K562 (cell line): ENCODE data around the gene KRTAP4-16. TPM values are rescaled to one million over a fixed set of nuclear protein-coding genes. Genes with fewer than 3 reads are reported as not detected.

Experiments used
- ATAC-seq: fragments of 200-7000 bp; cut with Tn5 transposase; 3 replicates; pipeline ENCODE4 v1.9.1; 2020; ENCODE audit warnings: moderate library complexity
- BruUV-seq: library from RNA; stranded (reverse); fragments of 400-500 nt; replicated peaks from 2 replicates; lab custom pipeline; 2021; lab: Mats Ljungman, UMichigan
- CTCF ChIA-PET: fragments of 300-600 bp; formaldehyde crosslinking; extraction: SDS; loops from one replicate; lab custom pipeline; 2021; ENCODE audit warnings: low intra/inter-chr PET ratio; lab: Yijun Ruan, JAX
- POLR2A ChIA-PET: fragments of 300-600, 350-650 bp; sonication (Branson Sonifier 250); formaldehyde crosslinking; extraction: SDS; loops from one replicate; lab custom pipeline; 2021; ENCODE audit warnings: antibody characterized with exemption, inconsistent platforms; lab: Yijun Ruan, JAX
- DNase-seq, 4 experiments: peaks; one replicate each; pipeline versions ENCODE4 v3.0.0 to v3.0.0-alpha.2; 2011 to 2018; ENCODE audit warnings: low spot score in 3 of 4, mixed read lengths in 3 of 4; ENCODE audit errors: extremely low read depth in 1 of 4
- FAIRE-seq: peaks from 2 replicates; lab custom pipeline; 2011; peaks lifted over from hg19 to GRCh38; lab: Jason Lieb, UNC
- H2AFZ ChIP-seq: 2 replicates; pipeline ENCODE4 v1.6.0; 2011; ENCODE audit warnings: low read depth, low read length, control low read depth, inconsistent platforms
- H3K27ac ChIP-seq: fragments of 200-600 bp; 3 replicates; pipeline ENCODE4 v1.8.0; 2011; ENCODE audit warnings: low read depth, mild to moderate bottlenecking, control low read depth, inconsistent platforms, low read length, moderate library complexity, mixed read lengths; ENCODE audit errors: extremely low read depth
- H3K27me3 ChIP-seq, 2 experiments: fragments of 300-600 bp in 1 of 2; 2 replicates in 1 of 2; 3 replicates in 1 of 2; pipeline versions ENCODE4 v1.6.0 to v1.8.0; 2011; ENCODE audit warnings: inconsistent platforms in 2 of 2, low read length in 2 of 2, mild to moderate bottlenecking in 1 of 2, mixed read lengths in 1 of 2, moderate library complexity in 1 of 2; ENCODE audit not compliant: control insufficient read depth in 2 of 2, insufficient read depth in 2 of 2
- H3K36me3 ChIP-seq: fragments of 300-600 bp; 3 replicates; pipeline ENCODE4 v1.8.0; 2011; ENCODE audit warnings: mild to moderate bottlenecking, low read length, inconsistent platforms; ENCODE audit not compliant: control insufficient read depth, insufficient read depth
- H3K4me1 ChIP-seq, 2 experiments: fragments of 200-600 bp in 1 of 2; replicated peaks in 1 of 2; 2 replicates in 1 of 2; 3 replicates in 1 of 2; pipeline versions ENCODE4 v1.5.1 to v1.8.0; 2011; ENCODE audit warnings: inconsistent platforms in 2 of 2, low read length in 2 of 2, mild to moderate bottlenecking in 1 of 2, mixed read lengths in 1 of 2, moderate library complexity in 1 of 2; ENCODE audit not compliant: control insufficient read depth in 2 of 2, insufficient read depth in 2 of 2
- H3K4me2 ChIP-seq: 2 replicates; pipeline ENCODE4 v1.6.1; 2011; ENCODE audit warnings: low read length, control low read depth, inconsistent platforms, mixed read lengths; ENCODE audit not compliant: insufficient read depth
- H3K4me3 ChIP-seq: fragments of 200-600 bp; sonication (generic), shearing (Covaris generic); 2 replicates; pipeline ENCODE4 v1.5.1; 2016; ENCODE audit warnings: control low read depth, inconsistent platforms
- H3K79me2 ChIP-seq: fragments of 200-600 bp; 3 replicates; pipeline ENCODE4 v1.8.0; 2011; ENCODE audit warnings: low read length, inconsistent platforms; ENCODE audit not compliant: control insufficient read depth, insufficient read depth
- H3K9ac ChIP-seq, 2 experiments: 2 replicates each; pipeline versions ENCODE4 v1.6.0 to v1.6.1; 2011; ENCODE audit warnings: low read depth in 2 of 2, low read length in 2 of 2, control low read depth in 1 of 2, inconsistent platforms in 1 of 2, mild to moderate bottlenecking in 1 of 2, mixed read lengths in 1 of 2; ENCODE audit not compliant: insufficient read depth in 1 of 2
- H3K9me1 ChIP-seq: one replicate; pipeline ENCODE4 v1.6.0; 2011; ENCODE audit warnings: inconsistent platforms, mild to moderate bottlenecking, low read length, moderate library complexity; ENCODE audit not compliant: control insufficient read depth, insufficient read depth
- H3K9me3 ChIP-seq: replicated peaks from 2 replicates; pipeline ENCODE4 v1.5.1; 2011; ENCODE audit warnings: low read depth, low read length, inconsistent platforms; ENCODE audit not compliant: control insufficient read depth, insufficient read depth
- H4K20me1 ChIP-seq: replicated peaks from 2 replicates; pipeline ENCODE4 v1.6.1; 2011; ENCODE audit warnings: low read length, inconsistent platforms, mixed read lengths; ENCODE audit not compliant: control insufficient read depth, insufficient read depth
- CTCFL ChIP-seq: IDR thresholded peaks from 2 replicates; pipeline ENCODE4 v1.6.1; 2011; ENCODE audit warnings: borderline replicate concordance, low read depth, mild to moderate bottlenecking, moderate library complexity, low read length; ENCODE audit not compliant: insufficient read depth, poor library complexity, severe bottlenecking
- ETV6 ChIP-seq, 3 experiments: fragments of 150-350 bp in 1 of 3; sonication (generic) in 1 of 3; formaldehyde crosslinking in 1 of 3; IDR thresholded peaks; 2 replicates each; pipeline versions ENCODE4 v1.6.1 to v1.8.0; 2014 to 2022; ENCODE audit warnings: borderline replicate concordance in 2 of 3, low read depth in 2 of 3, antibody characterized with exemption in 1 of 3, low read length in 1 of 3, mild to moderate bottlenecking in 1 of 3, missing genetic modification reagents in 1 of 3
- KLF6 ChIP-seq: fragments of 250-450 bp; sonication (Bioruptor Pico); IDR thresholded peaks from 2 replicates; pipeline ENCODE4 v1.4.0; 2020; ENCODE audit warnings: mild to moderate bottlenecking, moderate library complexity, borderline replicate concordance
- PRPF4 ChIP-seq: fragments of 200-400 bp; formaldehyde crosslinking; IDR thresholded peaks from one replicate; pipeline ENCODE4 v1.6.1; 2017; ENCODE audit warnings: low read length, low read depth, mild to moderate bottlenecking; ENCODE audit not compliant: insufficient read depth, poor library complexity, severe bottlenecking
- RAD21 ChIP-seq, 2 experiments: fragments of 250-450 bp in 1 of 2; fragments of 450-650 bp in 1 of 2; sonication (Bioruptor Pico) in 1 of 2; formaldehyde crosslinking in 1 of 2; IDR thresholded peaks in 1 of 2; conservative IDR thresholded peaks in 1 of 2; 2 replicates each; pipeline versions ENCODE4 v1.4.0 to v1.8.0; 2020 to 2022; ENCODE audit warnings: mild to moderate bottlenecking in 2 of 2, moderate library complexity in 1 of 2
- ZNF133 ChIP-seq: fragments of 250-450 bp; sonication (Bioruptor Pico); IDR thresholded peaks from 2 replicates; pipeline ENCODE4 v1.4.0; 2020; ENCODE audit warnings: mild to moderate bottlenecking
- ZNF324 ChIP-seq: fragments of 250-450 bp; sonication (Bioruptor Pico); IDR thresholded peaks from 2 replicates; pipeline ENCODE4 v1.4.0; 2020; ENCODE audit warnings: mild to moderate bottlenecking
- WGBS: fragments of 100-300 bp; shearing (Covaris generic); methylation state at CpG from one replicate; pipeline ENCODE4 v1.1.6; 2016; ENCODE audit warnings: low coverage, mixed read lengths; ENCODE audit not compliant: insufficient coverage; ENCODE audit errors: missing lambda C conversion rate; 5-methylcytosine and 5-hydroxymethylcytosine counted together
- in situ Hi-C: fragments of 300-500 bp; cut with MboI; formaldehyde crosslinking; loops from 4 replicates; pipeline ENCODE4 v1.15.0; 2018; ENCODE audit warnings: inconsistent platforms, mixed read lengths
- intact Hi-C: fragments of 100-400 bp; cut with micrococcal nuclease; formaldehyde crosslinking; loops from 2 replicates; pipeline ENCODE4 v1.14.2; 2022
- polyA plus RNA-seq, 8 experiments: library from polyadenylated mRNA; depleted of rRNA in 4 of 8; stranded (reverse) in 5 of 8; unstranded in 3 of 8; fragments of >200 nt; fragmentation: Nextera tagmentation in 2 of 8; fragmentation: Illumina TruSeq in 1 of 8; extraction: Ambion mirVana in 2 of 8; extraction: Trizol in 1 of 8; gene quantifications; 2 replicates each; pipeline versions ENCODE4 v1.2.1 to v1.2.3, GENCODE V29; 2011 to 2014; ENCODE audit warnings: inconsistent platforms in 1 of 8, missing spikeins in 1 of 8
- total RNA-seq, 7 experiments: library from RNA; depleted of rRNA in 6 of 7; stranded (reverse); fragments of >200 nt in 6 of 7; fragmentation: Illumina TruSeq in 2 of 7; extraction: Trizol in 2 of 7; gene quantifications; 2 replicates each; pipeline versions ENCODE4 v1.2.1 to v1.2.3, GENCODE V29; 2011 to 2021; ENCODE audit warnings: low replicate concordance in 1 of 7

Gene KRTAP4-16
- total and polyA plus RNA-seq, 9 of the 15 experiments (the other 6 are each of a cell fraction or from before 2014, with no cell fraction given), result not detected

- H3K9me3 ChIP-seq, result no peaks in the 10 kb centered on the region
- no peaks in the 10 kb centered on the region for H3K36me3 ChIP-seq
- no peak within 1 kb of the TSS for H3K4me3 ChIP-seq
- H3K79me2 ChIP-seq, result no peaks in the 10 kb centered on the region
- WGBS, result 2% methylated on average over 4 of the region's 4 CpGs
- ChIA-PET POLR2A (no interaction called here), CTCF (no interaction called here)
- BruUV-seq, result no TSS peak
- H3K4me2 ChIP-seq, result no peak within 1 kb of the TSS
- ATAC-seq (no peak), FAIRE-seq (no peak), DNase-seq (no peak)
- intact Hi-C loops (no loop called here), in situ Hi-C loops (no loop called here)
- no peak within 1 kb of the TSS for H3K27ac ChIP-seq
- no peaks in the 10 kb centered on the region for H4K20me1 ChIP-seq
- H2AFZ ChIP-seq, result no peak within 1 kb of the TSS
- no peaks in the 10 kb centered on the region for H3K9me1 ChIP-seq
- H3K27me3 ChIP-seq, result peaks cover 0 to 7% of the 10 kb centered on the region in 2 experiments; a peak in 1 of 5 replicates
- no peaks in the 10 kb centered on the region for H3K4me1 ChIP-seq
- no peak within 1 kb of the TSS for H3K9ac ChIP-seq
- TF ChIP-seq KLF6 (CRISPR knock-in tag), result no peak
- no peak for TF ChIP-seq RAD21 (CRISPR knock-in tag; conservative IDR thresholded peaks at IDR 0.05 in 1 of 2, IDR thresholded peaks at IDR 0.05 in 1 of 2)
- no peak for TF ChIP-seq ETV6 (IDR thresholded peaks at IDR 0.05; ENCODE audit: borderline replicate concordance in 1 of 2, low read depth in 2 of 2, low read length in 1 of 2)
- no peak for TF ChIP-seq ETV6 (CRISPR knock-in tag; IDR thresholded peaks at IDR 0.05; ENCODE audit: borderline replicate concordance)
- no peak for TF ChIP-seq ZNF133 (CRISPR knock-in tag)
Observed at GRCh38 chr17:41098042-41098441, 4.0 kb downstream of the KRTAP4-16 start, which contains the start of gene KRTAP4-8. KRTAP4-8 (minus strand) TSS chr17:41098142; CDS start chr17:41098084, 58 bp downstream.

- WGBS, result 14% methylated on average over 7 of the region's 7 CpGs
- ChIA-PET CTCF (no interaction called here), POLR2A (interaction anchor here (0.5 kb wide), 1 partner anchor 259 kb away, joined by 3 read pairs; no protein-coding TSS in a partner anchor)
- no peak overlapping the region for H2AFZ ChIP-seq
- no peaks in the 10 kb centered on the region for H4K20me1 ChIP-seq
- H3K79me2 ChIP-seq, result no peaks in the 10 kb centered on the region
- H3K27ac ChIP-seq, result no peak overlapping the region
- H3K9me3 ChIP-seq, result no peaks in the 10 kb centered on the region
- no peaks in the 10 kb centered on the region for H3K9me1 ChIP-seq
- BruUV-seq, result no TSS peak
- no peak overlapping the region for H3K9ac ChIP-seq
- no peak overlapping the region for H3K4me3 ChIP-seq
- intact Hi-C loops, result no loop called here
- FAIRE-seq, result no peak
- no peak overlapping the region for H3K4me2 ChIP-seq
- peaks cover 0 to 7% of the 10 kb centered on the region in 2 experiments; a peak in 1 of 5 replicates for H3K27me3 ChIP-seq
- no peaks in the 10 kb centered on the region for H3K36me3 ChIP-seq
- no peak for DNase-seq
- no peak for ATAC-seq
- H3K4me1 ChIP-seq, result no peaks in the 10 kb centered on the region
- in situ Hi-C loops, result no loop called here
- no peak for TF ChIP-seq ZNF324
- TF ChIP-seq PRPF4, result no peak
- no peak for TF ChIP-seq CTCFL
Observed at GRCh38 chr17:41096055-41096454, 6.0 kb downstream of the KRTAP4-16 start.
